GM19240 (cell line): ENCODE data around the gene VGLL1.

ENCODE experiments used
- DNase-seq: peaks from one replicate; pipeline ENCODE4 v3.0.0; 2011; ENCODE audit warnings: low spot score; ENCODE audit not compliant: insufficient read length

VGLL1 gene

GRCh38 chrX:136531951-136532350, at the start of gene VGLL1:
TSS of gene VGLL1 (plus strand) at chrX:136532215. CDS start at chrX:136536021, 3,806 bp downstream.
- no peak for DNase-seq

GRCh38 chrX:136487647-136488046, 44.4 kb upstream of the VGLL1 start, which contains the start of gene BRS3:
TSS of gene BRS3 (plus strand) at chrX:136487947. CDS start at chrX:136488115, 168 bp downstream.
- no peak for DNase-seq

GRCh38 chrX:136488706-136489105, 43.3 kb upstream of the VGLL1 start:
- DNase-seq: no peak

- DNase-seq: no peak
These were observed 40.2 kb upstream of the VGLL1 start for GRCh38 chrX:136491832-136492231.

- no peak for DNase-seq
These were observed 39.0 kb upstream of the VGLL1 start for GRCh38 chrX:136493011-136493410.

- no peak for DNase-seq
These were observed 37.0 kb upstream of the VGLL1 start for GRCh38 chrX:136495043-136495442.

GRCh38 chrX:136496186-136496763, 35.7 kb upstream of the VGLL1 start:
- DNase-seq: no peak

GRCh38 chrX:136496764-136497555, 35.1 kb upstream of the VGLL1 start:
- peak; percentile 18 for DNase-seq

GRCh38 chrX:136497556-136498052, 34.4 kb upstream of the VGLL1 start, which contains the start of gene HTATSF1:
TSS of gene HTATSF1 (plus strand) at chrX:136497592. CDS start at chrX:136497685, 93 bp downstream.
- DNase-seq: no peak

- no peak for DNase-seq
These were observed 12.9 kb upstream of the VGLL1 start for GRCh38 chrX:136519069-136519468.

- DNase-seq: no peak
These were observed 8.2 kb upstream of the VGLL1 start for GRCh38 chrX:136523770-136524169.

GRCh38 chrX:136525738-136526606, 6.0 kb upstream of the VGLL1 start:
- no peak for DNase-seq

- DNase-seq: no peak
These were observed 3.2 kb upstream of the VGLL1 start for GRCh38 chrX:136528645-136529315.

- DNase-seq: no peak
These were observed 2.2 kb upstream of the VGLL1 start for GRCh38 chrX:136529795-136530194.

- DNase-seq: no peak
These were observed 2.1 kb downstream of the VGLL1 start for GRCh38 chrX:136534131-136534530.

- no peak for DNase-seq
These were observed 6.8 kb downstream of the VGLL1 start for GRCh38 chrX:136538811-136539210.

GRCh38 chrX:136540226-136540625, 8.2 kb downstream of the VGLL1 start:
- DNase-seq: no peak

- no peak for DNase-seq
These were observed 9.3 kb downstream of the VGLL1 start for GRCh38 chrX:136541294-136541693.

- no peak for DNase-seq
These were observed 10.3 kb downstream of the VGLL1 start for GRCh38 chrX:136542281-136542680.

- no peak for DNase-seq
These were observed 14.4 kb downstream of the VGLL1 start for GRCh38 chrX:136546371-136546781.

- no peak for DNase-seq
These were observed 17.2 kb downstream of the VGLL1 start for GRCh38 chrX:136549226-136549625.
